ACHN (cell line): ENCODE measurements around the gene CACNA1G.

Experiments used
- DNase-seq: peaks from one replicate; pipeline ENCODE4 v3.0.0-alpha.2; 2015
- in situ Hi-C: cut with HindIII; loops from 2 replicates; pipeline ENCODE4 v1.10.0; 2017; ENCODE audit warnings: low sequenced_read_pairs, low pct_ligation_motif_present, low pct_unique_long_range_greater_than_20kb

CACNA1G gene

GRCh38 chr17:50618300-50618699 lies 57.8 kb downstream of the CACNA1G start:
- in situ Hi-C loops: no loop called here
- DNase-seq: no peak

GRCh38 chr17:50618941-50619340 lies 58.4 kb downstream of the CACNA1G start:
- in situ Hi-C loops: no loop called here
- no peak for DNase-seq

- DNase-seq: no peak
- in situ Hi-C loops: no loop called here
These were observed 59.0 kb downstream of the CACNA1G start for GRCh38 chr17:50619489-50619888.

GRCh38 chr17:50620237-50620636 lies 59.7 kb downstream of the CACNA1G start:
- no peak for DNase-seq
- in situ Hi-C loops: no loop called here

- no peak for DNase-seq
- in situ Hi-C loops: no loop called here
These were observed 60.3 kb downstream of the CACNA1G start for GRCh38 chr17:50620858-50621257.

- DNase-seq: no peak
- in situ Hi-C loops: no loop called here
These were observed 61.1 kb downstream of the CACNA1G start for GRCh38 chr17:50621574-50622031.

- in situ Hi-C loops: no loop called here
- DNase-seq: no peak
These were observed 63.9 kb downstream of the CACNA1G start for GRCh38 chr17:50624321-50624934.

- DNase-seq: no peak
- in situ Hi-C loops: no loop called here
These were observed 64.7 kb downstream of the CACNA1G start for GRCh38 chr17:50625032-50625871.

- peak; percentile 84 for DNase-seq
- in situ Hi-C loops: no loop called here
These were observed 65.6 kb downstream of the CACNA1G start for GRCh38 chr17:50626037-50626574.

- no peak for DNase-seq
- in situ Hi-C loops: no loop called here
These were observed 66.7 kb downstream of the CACNA1G start for GRCh38 chr17:50627036-50627781.

- no peak for DNase-seq
- in situ Hi-C loops: no loop called here
These were observed 67.5 kb downstream of the CACNA1G start for GRCh38 chr17:50627782-50628601.

- DNase-seq: no peak
- in situ Hi-C loops: no loop called here
These were observed 69.4 kb downstream of the CACNA1G start for GRCh38 chr17:50629902-50630301.

GRCh38 chr17:50630524-50631194 lies 70.1 kb downstream of the CACNA1G start:
- peak; percentile 57 for DNase-seq
- in situ Hi-C loops: no loop called here

- in situ Hi-C loops: no loop called here
- DNase-seq: no peak
These were observed 70.8 kb downstream of the CACNA1G start for GRCh38 chr17:50631195-50631907.

GRCh38 chr17:50631908-50632571 lies 71.5 kb downstream of the CACNA1G start:
- in situ Hi-C loops: no loop called here
- DNase-seq: no peak

- in situ Hi-C loops: no loop called here
- DNase-seq: no peak
These were observed 72.1 kb downstream of the CACNA1G start for GRCh38 chr17:50632637-50633036.

- no peak for DNase-seq
- in situ Hi-C loops: no loop called here
These were observed 73.2 kb downstream of the CACNA1G start for GRCh38 chr17:50633683-50634082.
